Activated naive CD4-positive, alpha-beta T cell treated with anti-CD3 and anti-CD28 coated beads, Interleukin-2, amount 50 U/mL, for 24 hours (primary cell): Measurements from ENCODE around the gene MAN1A1.
A peak's percentile ranks its signal among the peaks of the same experiment; 100 is the strongest.
"Not testable (repeated sequence)": the region's sequence is repeated elsewhere in the genome, so short reads cannot be mapped to it uniquely, and the experiment has no call there.

Experiments
- H3K27ac Mint-ChIP-seq: one replicate; pipeline ENCODE4 v1.8.0; 2021; ENCODE audit warnings: mild to moderate bottlenecking, mixed read lengths
- H3K27me3 Mint-ChIP-seq: one replicate; pipeline ENCODE4 v1.8.0; 2021; ENCODE audit warnings: mixed read lengths
- H3K36me3 Mint-ChIP-seq: one replicate; pipeline ENCODE4 v1.8.0; 2021; ENCODE audit warnings: mixed read lengths
- H3K4me1 Mint-ChIP-seq: one replicate; pipeline ENCODE4 v1.8.0; 2021; ENCODE audit warnings: mixed read lengths
- H3K4me3 Mint-ChIP-seq: one replicate; pipeline ENCODE4 v1.8.0; 2021; ENCODE audit warnings: mild to moderate bottlenecking, mixed read lengths
- H3K9me3 Mint-ChIP-seq: one replicate; pipeline ENCODE4 v1.8.0; 2021; ENCODE audit warnings: mixed read lengths

Gene MAN1A1

DNA sequence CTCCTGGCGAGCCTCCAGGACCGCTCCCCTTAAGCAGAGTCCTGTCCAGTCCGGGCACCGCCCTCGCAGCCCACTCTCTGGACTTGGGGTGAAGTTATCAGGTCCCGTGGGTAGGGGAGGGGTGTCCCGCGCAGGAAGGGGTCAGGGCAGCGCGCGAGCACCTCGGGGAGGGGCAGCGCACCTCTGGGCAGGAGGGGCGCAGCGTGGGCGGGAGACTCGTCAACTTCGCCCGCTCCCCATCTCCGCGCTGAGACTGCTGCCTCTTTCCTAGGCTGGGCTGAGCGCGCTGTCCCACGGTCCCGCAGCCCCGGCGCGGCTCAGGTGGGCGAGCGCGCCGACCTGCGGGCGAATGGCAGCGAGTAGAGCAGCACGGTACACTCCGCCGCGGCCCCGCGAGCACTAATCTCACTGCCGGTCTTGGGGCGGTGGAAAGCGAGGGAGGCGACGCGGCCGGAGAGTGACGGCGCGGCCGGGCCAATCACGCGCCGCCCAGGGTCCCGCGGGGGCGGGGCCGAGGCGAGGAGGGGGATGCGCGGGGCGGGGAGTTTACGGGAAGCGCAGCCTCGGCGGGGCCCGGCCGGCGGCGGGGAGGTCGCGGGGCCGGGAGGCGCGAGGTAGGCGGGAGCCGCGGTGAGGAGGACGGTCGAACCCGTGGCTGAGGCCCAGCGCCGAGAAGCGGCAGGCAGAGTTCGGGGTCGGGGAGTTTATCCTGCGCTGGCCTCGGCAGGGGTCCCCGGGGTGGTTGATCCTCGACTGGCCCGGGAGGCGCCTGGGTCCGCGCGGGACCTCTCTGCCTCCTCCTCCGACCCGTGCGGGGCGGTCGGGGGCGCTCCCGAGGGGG lies at the start of gene MAN1A1:
Gene MAN1A1, minus strand, starts transcription at position 401 of the 841 bp plus-strand sequence. CDS start 696 bp downstream, outside the sequence.
- Mint-ChIP-seq H3K27me3 (no peaks in the 10 kb centered on the region), H3K36me3 (no peaks in the 10 kb centered on the region), H3K4me1 (peaks cover 57% of the 10 kb centered on the region), H3K4me3 (peak within 1 kb of the TSS; percentile 98), H3K27ac (peak within 1 kb of the TSS; percentile 95), H3K9me3 (no peaks in the 10 kb centered on the region)

- H3K27me3 Mint-ChIP-seq: no peaks in the 10 kb centered on the region
- H3K27ac Mint-ChIP-seq: no peak overlapping the region
- H3K4me3 Mint-ChIP-seq: no peak overlapping the region
- peaks cover 6% of the 10 kb centered on the region for H3K9me3 Mint-ChIP-seq
- no peaks in the 10 kb centered on the region for H3K4me1 Mint-ChIP-seq
- peaks cover 4% of the 10 kb centered on the region for H3K36me3 Mint-ChIP-seq
Observed at GRCh38 chr6:119395192-119395591, 45.6 kb upstream of the MAN1A1 start.

- H3K9me3 Mint-ChIP-seq: no peaks in the 10 kb centered on the region
- no peak overlapping the region for H3K27ac Mint-ChIP-seq
- H3K36me3 Mint-ChIP-seq: peaks cover 3% of the 10 kb centered on the region
- H3K4me1 Mint-ChIP-seq: no peaks in the 10 kb centered on the region
- no peak overlapping the region for H3K4me3 Mint-ChIP-seq
- no peaks in the 10 kb centered on the region for H3K27me3 Mint-ChIP-seq
Observed at GRCh38 chr6:119390247-119390793, 40.8 kb upstream of the MAN1A1 start.

GRCh38 chr6:119385994-119386393 lies 36.4 kb upstream of the MAN1A1 start:
- Mint-ChIP-seq H3K27ac (no peak overlapping the region), H3K4me1 (no peaks in the 10 kb centered on the region), H3K4me3 (no peak overlapping the region), H3K9me3 (peaks cover 15% of the 10 kb centered on the region), H3K27me3 (no peaks in the 10 kb centered on the region), H3K36me3 (peaks cover 16% of the 10 kb centered on the region)

DNA sequence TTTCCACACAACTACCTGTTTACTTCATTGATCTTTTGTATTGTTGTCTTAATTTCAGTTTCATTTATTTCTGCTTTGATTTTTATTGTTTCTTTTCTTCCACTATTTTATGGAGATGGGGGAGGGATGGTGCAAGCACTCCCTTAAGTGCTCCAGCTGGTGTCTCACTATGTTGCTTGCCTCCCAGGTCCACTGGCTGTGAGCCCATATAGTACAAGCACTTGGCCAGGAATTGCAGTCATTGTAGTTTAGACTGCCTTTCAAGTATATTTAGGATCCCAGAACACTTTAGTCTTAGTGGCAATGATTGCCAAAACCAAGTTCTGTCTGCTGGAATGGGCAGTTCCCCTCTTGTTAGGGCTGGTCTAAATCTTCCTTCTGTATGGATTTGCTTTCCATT lies 34.9 kb upstream of the MAN1A1 start:
- Mint-ChIP-seq H3K27ac (no peak overlapping the region), H3K9me3 (peaks cover 22% of the 10 kb centered on the region), H3K4me3 (no peak overlapping the region), H3K4me1 (no peaks in the 10 kb centered on the region), H3K27me3 (no peaks in the 10 kb centered on the region), H3K36me3 (peaks cover 22% of the 10 kb centered on the region)

- Mint-ChIP-seq H3K9me3 (peaks cover 26% of the 10 kb centered on the region), H3K4me3 (no peak overlapping the region), H3K27me3 (no peaks in the 10 kb centered on the region), H3K4me1 (no peaks in the 10 kb centered on the region), H3K36me3 (peaks cover 30% of the 10 kb centered on the region), H3K27ac (no peak overlapping the region)
Observed at GRCh38 chr6:119379809-119380208, 30.2 kb upstream of the MAN1A1 start.

DNA sequence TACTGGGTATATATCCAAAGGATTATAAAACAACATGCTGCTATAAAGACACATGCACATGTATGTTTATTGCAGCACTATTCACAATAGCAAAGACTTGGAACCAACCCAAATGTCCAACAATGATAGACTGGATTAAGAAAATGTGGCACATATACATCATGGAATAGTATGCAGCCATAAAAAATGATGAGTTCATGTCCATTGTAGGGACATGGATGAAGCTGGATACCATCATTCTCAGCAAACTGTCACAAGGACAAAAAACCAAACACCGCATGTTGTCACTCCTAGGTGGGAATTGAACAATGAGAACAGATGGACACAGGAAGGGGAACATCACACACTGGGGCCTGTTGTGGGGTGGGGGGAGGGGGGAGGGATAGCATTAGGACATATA lies 27.5 kb upstream of the MAN1A1 start:
- not testable (repeated sequence) for H3K4me3 Mint-ChIP-seq, H3K27ac Mint-ChIP-seq, H3K4me1 Mint-ChIP-seq, H3K27me3 Mint-ChIP-seq
- peaks cover 24% of the 10 kb centered on the region for H3K36me3 Mint-ChIP-seq
- peaks cover 12% of the 10 kb centered on the region for H3K9me3 Mint-ChIP-seq

DNA sequence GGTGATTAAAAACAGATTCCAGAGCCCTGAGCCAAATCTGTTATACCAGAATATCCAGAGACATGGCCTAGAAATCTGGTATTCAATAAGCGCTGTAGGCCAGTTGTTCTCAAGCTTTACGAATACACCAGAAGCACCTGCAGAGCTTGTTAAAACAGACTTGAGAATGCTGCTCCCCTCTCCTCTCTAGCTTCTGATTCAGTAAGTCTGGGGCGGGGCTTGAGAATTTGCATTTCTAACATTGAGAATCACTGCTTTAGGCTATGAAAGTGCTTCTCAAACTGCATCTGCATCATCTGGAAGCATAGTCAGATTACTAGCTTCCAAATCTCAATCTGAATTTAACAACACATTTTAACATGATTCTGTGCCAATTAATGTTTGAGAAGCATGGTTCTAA lies 20.5 kb upstream of the MAN1A1 start:
- Mint-ChIP-seq H3K27ac (no peak overlapping the region), H3K9me3 (peaks cover 2% of the 10 kb centered on the region), H3K4me3 (no peak overlapping the region), H3K36me3 (peaks cover 16% of the 10 kb centered on the region), H3K4me1 (no peaks in the 10 kb centered on the region), H3K27me3 (no peaks in the 10 kb centered on the region)

DNA sequence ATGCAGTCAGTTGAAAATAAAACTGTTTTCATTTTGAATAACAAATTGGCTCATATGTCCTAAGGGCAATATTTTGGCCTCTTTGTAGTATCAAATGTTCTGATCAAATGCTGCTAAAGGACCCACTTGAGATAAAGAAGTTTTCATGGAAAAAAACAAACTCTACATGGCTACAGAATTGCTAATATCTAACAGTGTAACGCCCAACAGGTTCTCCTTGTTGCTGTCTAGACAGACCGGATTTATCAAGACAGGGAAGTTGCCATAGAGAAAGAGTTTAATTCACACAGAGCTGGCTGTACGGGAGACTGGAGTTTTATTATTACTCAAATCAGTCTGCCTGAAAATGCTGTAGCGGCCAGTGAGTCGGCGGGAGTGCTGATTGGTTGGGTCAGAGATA lies 19.4 kb upstream of the MAN1A1 start:
- Mint-ChIP-seq H3K4me1 (no peaks in the 10 kb centered on the region), H3K4me3 (no peak overlapping the region), H3K9me3 (peaks cover 4% of the 10 kb centered on the region), H3K27me3 (no peaks in the 10 kb centered on the region), H3K36me3 (peaks cover 20% of the 10 kb centered on the region), H3K27ac (peak overlapping the region; percentile 14)

DNA sequence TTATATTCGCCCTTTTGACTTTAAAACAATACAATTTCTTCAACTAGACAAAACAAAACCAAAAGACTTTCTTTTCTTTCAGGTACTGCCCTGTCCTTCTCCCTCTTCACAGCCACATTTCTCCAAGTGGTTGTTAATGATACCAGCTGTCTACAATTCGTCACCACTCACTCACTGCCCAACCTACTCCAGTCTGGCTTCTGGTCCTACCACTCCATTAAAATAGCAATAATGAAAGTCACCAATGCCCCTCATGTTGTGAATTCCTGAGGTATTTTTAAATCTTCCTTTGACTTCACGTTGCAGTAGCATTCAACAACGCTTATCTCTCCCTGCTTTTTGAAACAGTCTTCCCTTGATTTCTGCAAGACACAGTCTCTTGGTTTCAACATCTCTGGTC lies 11.6 kb upstream of the MAN1A1 start:
- Mint-ChIP-seq H3K4me3 (no peak overlapping the region), H3K36me3 (peaks cover 12% of the 10 kb centered on the region), H3K27me3 (no peaks in the 10 kb centered on the region), H3K9me3 (peaks cover 4% of the 10 kb centered on the region), H3K4me1 (peaks cover 15% of the 10 kb centered on the region), H3K27ac (no peak overlapping the region)

GRCh38 chr6:119360262-119360915 lies 10.8 kb upstream of the MAN1A1 start:
- peaks cover 4% of the 10 kb centered on the region for H3K9me3 Mint-ChIP-seq
- peaks cover 15% of the 10 kb centered on the region for H3K4me1 Mint-ChIP-seq
- H3K36me3 Mint-ChIP-seq: peaks cover 9% of the 10 kb centered on the region
- H3K4me3 Mint-ChIP-seq: no peak overlapping the region
- peak overlapping the region; percentile 8 for H3K27ac Mint-ChIP-seq
- H3K27me3 Mint-ChIP-seq: no peaks in the 10 kb centered on the region

DNA sequence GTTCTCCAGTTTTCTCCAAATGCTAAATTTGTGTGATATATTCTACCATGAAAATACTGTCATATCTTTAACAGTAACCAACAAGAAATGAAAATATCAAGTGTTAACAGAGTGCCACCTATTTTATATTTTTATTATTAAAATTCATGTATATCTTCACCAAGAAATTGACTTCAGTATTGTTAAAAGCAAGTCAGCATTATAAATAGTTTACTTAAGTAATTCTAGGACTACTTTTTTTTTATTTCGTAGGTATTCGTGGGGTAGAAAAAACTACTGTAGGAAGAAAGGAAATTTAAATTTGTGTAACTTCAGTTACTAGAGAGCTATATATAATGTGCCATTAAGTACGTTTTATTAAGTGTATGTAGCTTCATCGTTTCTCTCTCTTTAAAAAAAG lies 6.3 kb upstream of the MAN1A1 start:
- H3K4me1 Mint-ChIP-seq: peaks cover 32% of the 10 kb centered on the region

GRCh38 chr6:119355157-119355556 lies 5.6 kb upstream of the MAN1A1 start:
- Mint-ChIP-seq H3K36me3 (no peaks in the 10 kb centered on the region), H3K27ac (no peak overlapping the region), H3K9me3 (no peaks in the 10 kb centered on the region), H3K27me3 (no peaks in the 10 kb centered on the region), H3K4me1 (peaks cover 26% of the 10 kb centered on the region), H3K4me3 (no peak overlapping the region)

More for the DNA sequence above, 6.3 kb upstream of the MAN1A1 start:
- H3K9me3 Mint-ChIP-seq: no peaks in the 10 kb centered on the region
- H3K27me3 Mint-ChIP-seq: no peaks in the 10 kb centered on the region
- no peak overlapping the region for H3K27ac Mint-ChIP-seq
- no peaks in the 10 kb centered on the region for H3K36me3 Mint-ChIP-seq
- no peak overlapping the region for H3K4me3 Mint-ChIP-seq

- Mint-ChIP-seq H3K36me3 (no peaks in the 10 kb centered on the region), H3K4me3 (no peak overlapping the region), H3K4me1 (peaks cover 21% of the 10 kb centered on the region), H3K9me3 (no peaks in the 10 kb centered on the region), H3K27me3 (no peaks in the 10 kb centered on the region), H3K27ac (peak overlapping the region; percentile 43)
Observed at GRCh38 chr6:119353696-119354095, 4.1 kb upstream of the MAN1A1 start.

- Mint-ChIP-seq H3K4me3 (no peak overlapping the region), H3K27me3 (no peaks in the 10 kb centered on the region), H3K9me3 (no peaks in the 10 kb centered on the region), H3K36me3 (no peaks in the 10 kb centered on the region), H3K4me1 (peaks cover 33% of the 10 kb centered on the region), H3K27ac (no peak overlapping the region)
Observed at GRCh38 chr6:119352001-119352400, 2.4 kb upstream of the MAN1A1 start.

GRCh38 chr6:119350952-119351372 lies 1.4 kb upstream of the MAN1A1 start:
- Mint-ChIP-seq H3K36me3 (no peaks in the 10 kb centered on the region), H3K9me3 (no peaks in the 10 kb centered on the region), H3K27ac (peak overlapping the region; percentile 95), H3K4me3 (peak overlapping the region; percentile 85), H3K27me3 (no peaks in the 10 kb centered on the region), H3K4me1 (peaks cover 43% of the 10 kb centered on the region)
